Ecto neural progenitor cell (in vitro differentiated cells): ENCODE data around the gene KIF5B.
"Not testable (repeated sequence)": the region's sequence is repeated elsewhere in the genome, so short reads cannot be mapped to it uniquely, and the experiment has no call there.

Experiments used
- DNase-seq: peaks from one replicate; pipeline ENCODE4 v3.0.0-alpha.2; 2018; ENCODE audit warnings: low spot score

KIF5B gene

GRCh38 chr10:32059472-32059871, 3.2 kb upstream of the KIF5B start:
- DNase-seq: no peak

GRCh38 chr10:32057036-32057372, 779 bp upstream of the KIF5B start:
- DNase-seq: no peak

- DNase-seq: peak; percentile 77
These were observed 618 bp downstream of the KIF5B start for GRCh38 chr10:32055478-32056135.

- no peak for DNase-seq
These were observed 2.1 kb downstream of the KIF5B start for GRCh38 chr10:32054094-32054493.

- not testable (repeated sequence) for DNase-seq
These were observed 2.8 kb downstream of the KIF5B start for GRCh38 chr10:32053392-32053791.

GRCh38 chr10:32051926-32052325, 4.3 kb downstream of the KIF5B start:
- DNase-seq: no peak

GRCh38 chr10:32050177-32050576, 6.0 kb downstream of the KIF5B start:
- no peak for DNase-seq

GRCh38 chr10:32049113-32049512, 7.1 kb downstream of the KIF5B start:
- no peak for DNase-seq

- no peak for DNase-seq
These were observed 7.9 kb downstream of the KIF5B start for GRCh38 chr10:32048282-32048681.

GRCh38 chr10:32047881-32048280, 8.3 kb downstream of the KIF5B start:
- no peak for DNase-seq

GRCh38 chr10:32046151-32046550, 10.1 kb downstream of the KIF5B start:
- no peak for DNase-seq

GRCh38 chr10:32042730-32043129, 13.5 kb downstream of the KIF5B start:
- DNase-seq: not testable (repeated sequence)

- no peak for DNase-seq
These were observed 14.8 kb downstream of the KIF5B start for GRCh38 chr10:32041290-32042028.

- DNase-seq: no peak
These were observed 16.5 kb downstream of the KIF5B start for GRCh38 chr10:32039734-32040133.

- DNase-seq: no peak
These were observed 17.4 kb downstream of the KIF5B start for GRCh38 chr10:32038777-32039176.

- DNase-seq: no peak
These were observed 19.3 kb downstream of the KIF5B start for GRCh38 chr10:32036922-32037321.

GRCh38 chr10:32035038-32035437, 21.2 kb downstream of the KIF5B start:
- no peak for DNase-seq

GRCh38 chr10:32033171-32033570, 23.1 kb downstream of the KIF5B start:
- no peak for DNase-seq

- DNase-seq: no peak
These were observed 24.3 kb downstream of the KIF5B start for GRCh38 chr10:32031920-32032319.

- no peak for DNase-seq
These were observed 24.8 kb downstream of the KIF5B start for GRCh38 chr10:32031424-32031823.

- DNase-seq: no peak
These were observed 27.5 kb downstream of the KIF5B start for GRCh38 chr10:32028710-32029109.

- DNase-seq: no peak
These were observed 33.0 kb downstream of the KIF5B start for GRCh38 chr10:32023264-32023663.

GRCh38 chr10:32017044-32017443, 39.2 kb downstream of the KIF5B start:
- DNase-seq: no peak

GRCh38 chr10:32015386-32015785, 40.8 kb downstream of the KIF5B start:
- DNase-seq: no peak
